GM12873 (cell line): ENCODE data around the gene PLCB3.

Experiments
- CTCF ChIP-seq: IDR thresholded peaks from 2 replicates; pipeline ENCODE4 v1.5.1; 2012; ENCODE audit warnings: low read depth, mild to moderate bottlenecking, moderate library complexity, low read length, control low read depth; ENCODE audit not compliant: insufficient read depth; ENCODE audit errors: missing control alignments

The PLCB3 gene

GRCh38 chr11:64223001-64223651, 28.2 kb upstream of the PLCB3 start:
- no peak for TF ChIP-seq CTCF

GRCh38 chr11:64224151-64224890, 27.0 kb upstream of the PLCB3 start:
- no peak for TF ChIP-seq CTCF

GRCh38 chr11:64224891-64225607, 26.3 kb upstream of the PLCB3 start:
- no peak for TF ChIP-seq CTCF

GRCh38 chr11:64225608-64226506, 25.5 kb upstream of the PLCB3 start, which contains the start of the genes NUDT22 and TRPT1:
TSS of gene NUDT22 (plus strand) at chr11:64226274. CDS start at chr11:64226653, 379 bp downstream.
TSS of gene TRPT1 (minus strand) at chr11:64226186. CDS start at chr11:64225860, 326 bp downstream.
- TF ChIP-seq CTCF: peak; percentile 51

GRCh38 chr11:64226507-64227051, 24.8 kb upstream of the PLCB3 start:
- no peak for TF ChIP-seq CTCF

GRCh38 chr11:64227405-64227956, 23.8 kb upstream of the PLCB3 start:
- TF ChIP-seq CTCF: no peak
